Measurements from ENCODE around the gene CELF3. TPM values are rescaled to one million over a fixed set of nuclear protein-coding genes. Genes with fewer than 3 reads are reported as not detected.
A peak's percentile ranks its signal among the peaks of the same experiment; 100 is the strongest.

Gene CELF3
- total and polyA plus RNA-seq, 9 of the 15 experiments (the other 6 are each of a cell fraction or from before 2014, with no cell fraction given): not detected

GRCh38 chr1:151756291-151756690 is 39.7 kb upstream of the CELF3 start (continued):
- no peak for TF ChIP-seq KDM5B (IDR thresholded peaks at IDR 0.05; ENCODE audit: insufficient replicate concordance, low read depth, low read length)
- TF ChIP-seq HINFP (tag; conservative IDR thresholded peaks at IDR 0.05; ENCODE audit: low read depth): no peak
- no peak for TF ChIP-seq GTF2B (IDR thresholded peaks at IDR 0.05; ENCODE audit: extremely low read depth, insufficient read length)
- TF ChIP-seq EWSR1 (IDR thresholded peaks at IDR 0.05; ENCODE audit: borderline replicate concordance, low read depth, partially characterized antibody): no peak
- no peak for TF ChIP-seq KDM4B (IDR thresholded peaks at IDR 0.05; ENCODE audit: borderline replicate concordance in 2 of 2, low read depth in 1 of 2)
- no peak for TF ChIP-seq RFX7 (CRISPR knock-in tag; IDR thresholded peaks at IDR 0.05)
- TF ChIP-seq RBM39 (optimal IDR thresholded peaks at IDR 0.05; ENCODE audit: low read depth, low read length): no peak
- peak; percentile 73 for TF ChIP-seq ATF3 (IDR thresholded peaks at IDR 0.05)
- TF ChIP-seq ATF3 (CRISPR knock-in tag; conservative IDR thresholded peaks at IDR 0.05): no peak
- TF ChIP-seq CBFA2T3 (IDR thresholded peaks at IDR 0.05): 0 out of 2 replicates have a peak, but pooled peaks have one; percentile 23
- TF ChIP-seq TEAD1 (CRISPR knock-in tag; IDR thresholded peaks at IDR 0.05): no peak
- no peak for TF ChIP-seq COPS2 (conservative IDR thresholded peaks at IDR 0.05)
- TF ChIP-seq NFIC (IDR thresholded peaks at IDR 0.05): no peak
- no peak for TF ChIP-seq NR2F6 (CRISPR knock-in tag; IDR thresholded peaks at IDR 0.05)
- TF ChIP-seq MAFF (IDR thresholded peaks at IDR 0.05; ENCODE audit: low read length): no peak
- TF ChIP-seq GTF2F1 (IDR thresholded peaks at IDR 0.05; ENCODE audit: low read depth, low read length): no peak
- no peak for TF ChIP-seq ZNF140 (CRISPR knock-in tag; IDR thresholded peaks at IDR 0.05)
- no peak for TF ChIP-seq ZKSCAN3 (CRISPR knock-in tag; IDR thresholded peaks at IDR 0.05)
- no peak for TF ChIP-seq ZFX (CRISPR knock-in tag; IDR thresholded peaks at IDR 0.05)
- peak; percentile 75 for TF ChIP-seq JUND (IDR thresholded peaks at IDR 0.05; ENCODE audit: borderline replicate concordance, low read depth, low read length)
- no peak; the same call in 2 of the 3 replicates for TF ChIP-seq JUND (tag; IDR thresholded peaks at IDR 0.05; ENCODE audit: borderline replicate concordance, low read depth, low read length)
- no peak for TF ChIP-seq CEBPG (CRISPR knock-in tag; IDR thresholded peaks at IDR 0.05)
- no peak for TF ChIP-seq CEBPG (tag; conservative IDR thresholded peaks at IDR 0.05 in 1 of 2, IDR thresholded peaks at IDR 0.05 in 1 of 2)
- TF ChIP-seq TFAP4 (CRISPR knock-in tag; IDR thresholded peaks at IDR 0.05; ENCODE audit: borderline replicate concordance): no peak
- TF ChIP-seq HMBOX1 (IDR thresholded peaks at IDR 0.05): no peak
- no peak for TF ChIP-seq FIP1L1 (IDR thresholded peaks at IDR 0.05; ENCODE audit: low read depth, low read length, poor library complexity, severe bottlenecking)
